Anterior cingulate cortex (tissue), 58 donors: ENCODE results near the gene MPC1.
"Not testable (repeated sequence)": the region's sequence is repeated elsewhere in the genome, so short reads cannot be mapped to it uniquely, and the experiment has no call there.

Experiments
- DNase-seq, 58 donors: peaks; one replicate each; lab custom pipeline; 2025; lab: John Stamatoyannopoulos, UW

MPC1 gene

GRCh38 chr6:166351715-166352285 lies 30.9 kb downstream of the MPC1 start:
- DNase-seq, result peak in 13 of 58 donors; percentile 14 to 56 (median 22)

- no peak for DNase-seq
Observed at GRCh38 chr6:166348305-166348949, 34.3 kb downstream of the MPC1 start.

GRCh38 chr6:166346965-166347364 lies 35.8 kb downstream of the MPC1 start:
- no peak for DNase-seq

GRCh38 chr6:166346449-166346848 lies 36.3 kb downstream of the MPC1 start:
- DNase-seq, result no peak

GRCh38 chr6:166345672-166346071 lies 37.1 kb downstream of the MPC1 start:
- not testable (repeated sequence) for DNase-seq

- not testable (repeated sequence) for DNase-seq
Observed at GRCh38 chr6:166344921-166345320, 37.8 kb downstream of the MPC1 start.

GRCh38 chr6:166344240-166344639 lies 38.5 kb downstream of the MPC1 start:
- DNase-seq, result no peak

- DNase-seq, result no peak
Observed at GRCh38 chr6:166343150-166343487, 39.6 kb downstream of the MPC1 start.

- peak in 57 of 58 donors; percentile 17 to 87 (median 75) for DNase-seq
Observed at GRCh38 chr6:166342349-166343149, 40.2 kb downstream of the MPC1 start, which contains the start of gene SFT2D1. Gene SFT2D1 (minus strand): TSS chr6:166342545. CDS start chr6:166342481, 64 bp downstream.

GRCh38 chr6:166341977-166342348 lies 40.8 kb downstream of the MPC1 start:
- no peak for DNase-seq

GRCh38 chr6:166341464-166341863 lies 41.3 kb downstream of the MPC1 start:
- no peak for DNase-seq

- no peak for DNase-seq
Observed at GRCh38 chr6:166338854-166339253, 43.9 kb downstream of the MPC1 start.

- DNase-seq, result no peak
Observed at GRCh38 chr6:166336847-166337246, 45.9 kb downstream of the MPC1 start.

- no peak for DNase-seq
Observed at GRCh38 chr6:166335378-166336302, 47.1 kb downstream of the MPC1 start.

GRCh38 chr6:166334878-166335277 lies 47.9 kb downstream of the MPC1 start:
- no peak for DNase-seq

- DNase-seq, result no peak
Observed at GRCh38 chr6:166333172-166333995, 49.4 kb downstream of the MPC1 start.

- DNase-seq, result no peak
Observed at GRCh38 chr6:166331503-166332415, 51.0 kb downstream of the MPC1 start.

- peak in 46 of 58 donors; percentile 27 to 88 (median 56) for DNase-seq
Observed at GRCh38 chr6:166330612-166331011, 52.1 kb downstream of the MPC1 start.
